ENCODE results near the gene NDUFB7.
A peak's percentile ranks its signal among the peaks of the same experiment; 100 is the strongest.
"Not testable (repeated sequence)": the region's sequence is repeated elsewhere in the genome, so short reads cannot be mapped to it uniquely, and the experiment has no call there.

Gene NDUFB7

GRCh38 chr19:14571695-14572490 is at the start of gene NDUFB7:
TSS of gene NDUFB7 (minus strand) at chr19:14572066. CDS start at chr19:14572000, 66 bp downstream.
- peak; percentile 87 to 95 for DNase-seq

- no peak for DNase-seq
Observed at GRCh38 chr19:14619404-14619803, 47.5 kb upstream of the NDUFB7 start.

GRCh38 chr19:14616407-14616806 is 44.5 kb upstream of the NDUFB7 start:
- no peak for DNase-seq

GRCh38 chr19:14615623-14616022 is 43.8 kb upstream of the NDUFB7 start:
- no peak for DNase-seq

- no peak for DNase-seq
Observed at GRCh38 chr19:14614099-14614412, 42.2 kb upstream of the NDUFB7 start.

GRCh38 chr19:14613399-14614098 is 41.7 kb upstream of the NDUFB7 start:
- not testable (repeated sequence) for DNase-seq

GRCh38 chr19:14612657-14613056 is 40.8 kb upstream of the NDUFB7 start:
- no peak for DNase-seq

GRCh38 chr19:14612242-14612641 is 40.4 kb upstream of the NDUFB7 start:
- not testable (repeated sequence) for DNase-seq

- no peak for DNase-seq
Observed at GRCh38 chr19:14611051-14611450, 39.2 kb upstream of the NDUFB7 start.

- no peak for DNase-seq
Observed at GRCh38 chr19:14606627-14607026, 34.8 kb upstream of the NDUFB7 start.

GRCh38 chr19:14603990-14604387 is 32.1 kb upstream of the NDUFB7 start:
- no peak for DNase-seq

- no peak for DNase-seq
Observed at GRCh38 chr19:14599548-14600147, 27.8 kb upstream of the NDUFB7 start.

GRCh38 chr19:14595558-14595957 is 23.7 kb upstream of the NDUFB7 start:
- no peak for DNase-seq

GRCh38 chr19:14589433-14589832 is 17.6 kb upstream of the NDUFB7 start:
- not testable (repeated sequence) for DNase-seq

GRCh38 chr19:14585187-14585586 is 13.3 kb upstream of the NDUFB7 start:
- not testable (repeated sequence) for DNase-seq

GRCh38 chr19:14584372-14584771 is 12.5 kb upstream of the NDUFB7 start:
- DNase-seq: not testable (repeated sequence)

- no peak for DNase-seq
Observed at GRCh38 chr19:14582894-14583340, 11.1 kb upstream of the NDUFB7 start, which contains the start of gene CLEC17A. TSS of gene CLEC17A (plus strand) at chr19:14583084. CDS start at chr19:14583161, 77 bp downstream.

- DNase-seq: no peak
Observed at GRCh38 chr19:14580623-14581237, 8.9 kb upstream of the NDUFB7 start.

GRCh38 chr19:14577885-14578427 is 6.1 kb upstream of the NDUFB7 start:
- DNase-seq: no peak

- no peak for DNase-seq
Observed at GRCh38 chr19:14577264-14577663, 5.4 kb upstream of the NDUFB7 start.

GRCh38 chr19:14576363-14576762 is 4.5 kb upstream of the NDUFB7 start:
- no peak for DNase-seq

GRCh38 chr19:14575428-14575980 is 3.6 kb upstream of the NDUFB7 start:
- DNase-seq: no peak
